GM04503 (cell line): ENCODE data around the gene SAMMSON.

Experiments
- DNase-seq: peaks from one replicate; pipeline ENCODE4 v3.0.0-alpha.2; 2012; ENCODE audit warnings: low read depth

SAMMSON gene

GRCh38 chr3:70090322-70090913 lies 90.9 kb downstream of the SAMMSON start:
- no peak for DNase-seq

- no peak for DNase-seq
Measured at GRCh38 chr3:70094197-70094596, 94.7 kb downstream of the SAMMSON start.

GRCh38 chr3:70095260-70095659 lies 95.7 kb downstream of the SAMMSON start:
- no peak for DNase-seq

- DNase-seq = no peak
Measured at GRCh38 chr3:70096376-70097066, 97.0 kb downstream of the SAMMSON start.

GRCh38 chr3:70097084-70097483 lies 97.6 kb downstream of the SAMMSON start:
- no peak for DNase-seq

- DNase-seq = no peak
Measured at GRCh38 chr3:70108072-70108471, 108.5 kb downstream of the SAMMSON start.

- no peak for DNase-seq
Measured at GRCh38 chr3:70108546-70108945, 109.0 kb downstream of the SAMMSON start.

- no peak for DNase-seq
Measured at GRCh38 chr3:70110066-70110465, 110.5 kb downstream of the SAMMSON start.

GRCh38 chr3:70111411-70111810 lies 111.9 kb downstream of the SAMMSON start:
- no peak for DNase-seq

- no peak for DNase-seq
Measured at GRCh38 chr3:70112751-70113150, 113.2 kb downstream of the SAMMSON start.

- no peak for DNase-seq
Measured at GRCh38 chr3:70114431-70114830, 114.9 kb downstream of the SAMMSON start.

- no peak for DNase-seq
Measured at GRCh38 chr3:70119879-70120278, 120.3 kb downstream of the SAMMSON start.
